GM11168 (cell line): ENCODE data around the gene RERE.

Source experiments
- in situ Hi-C: fragments of 300-500 bp; cut with MboI; formaldehyde crosslinking; loops from one replicate; pipeline ENCODE4 v1.12.0; 2022; ENCODE audit warnings: low sequenced_read_pairs; ENCODE audit not compliant: unreplicated experiment

Gene RERE

GRCh38 chr1:8409606-8410005 lies 407.8 kb downstream of the RERE start:
- in situ Hi-C loops: no loop called here

GRCh38 chr1:8409106-8409505 lies 408.3 kb downstream of the RERE start:
- in situ Hi-C loops: no loop called here

GRCh38 chr1:8408151-8408839 lies 409.1 kb downstream of the RERE start:
- in situ Hi-C loops: no loop called here

- in situ Hi-C loops: no loop called here
These were observed 409.8 kb downstream of the RERE start for GRCh38 chr1:8407652-8408051.

GRCh38 chr1:8406960-8407359 lies 410.5 kb downstream of the RERE start:
- in situ Hi-C loops: no loop called here

- in situ Hi-C loops: no loop called here
These were observed 411.4 kb downstream of the RERE start for GRCh38 chr1:8406011-8406410.

GRCh38 chr1:8404460-8405370 lies 412.7 kb downstream of the RERE start:
- in situ Hi-C loops: no loop called here

- in situ Hi-C loops: no loop called here
These were observed 415.2 kb downstream of the RERE start for GRCh38 chr1:8402109-8402710.

- in situ Hi-C loops: no loop called here
These were observed 418.8 kb downstream of the RERE start for GRCh38 chr1:8398677-8399076.

- in situ Hi-C loops: no loop called here
These were observed 419.4 kb downstream of the RERE start for GRCh38 chr1:8398086-8398485.

- in situ Hi-C loops: no loop called here
These were observed 419.9 kb downstream of the RERE start for GRCh38 chr1:8397511-8397910.

GRCh38 chr1:8396786-8397406 lies 420.5 kb downstream of the RERE start:
- in situ Hi-C loops: no loop called here

GRCh38 chr1:8396083-8396785 lies 421.2 kb downstream of the RERE start:
- in situ Hi-C loops: no loop called here

- in situ Hi-C loops: no loop called here
These were observed 422.0 kb downstream of the RERE start for GRCh38 chr1:8395433-8395866.

- in situ Hi-C loops: no loop called here
These were observed 422.8 kb downstream of the RERE start for GRCh38 chr1:8394456-8395321.

GRCh38 chr1:8392522-8392921 lies 424.9 kb downstream of the RERE start:
- in situ Hi-C loops: no loop called here

GRCh38 chr1:8390707-8391106 lies 426.7 kb downstream of the RERE start:
- in situ Hi-C loops: no loop called here

GRCh38 chr1:8389958-8390535 lies 427.4 kb downstream of the RERE start:
- in situ Hi-C loops: no loop called here
